ENCODE results near the gene OR52B6. TPM values are rescaled to one million over a fixed set of nuclear protein-coding genes. Genes with fewer than 3 reads are reported as not detected.
"Not testable (repeated sequence)": the region's sequence is repeated elsewhere in the genome, so short reads cannot be mapped to it uniquely, and the experiment has no call there.

Gene OR52B6
- total RNA-seq, 2 experiments from 2014 or later = not detected

DNA sequence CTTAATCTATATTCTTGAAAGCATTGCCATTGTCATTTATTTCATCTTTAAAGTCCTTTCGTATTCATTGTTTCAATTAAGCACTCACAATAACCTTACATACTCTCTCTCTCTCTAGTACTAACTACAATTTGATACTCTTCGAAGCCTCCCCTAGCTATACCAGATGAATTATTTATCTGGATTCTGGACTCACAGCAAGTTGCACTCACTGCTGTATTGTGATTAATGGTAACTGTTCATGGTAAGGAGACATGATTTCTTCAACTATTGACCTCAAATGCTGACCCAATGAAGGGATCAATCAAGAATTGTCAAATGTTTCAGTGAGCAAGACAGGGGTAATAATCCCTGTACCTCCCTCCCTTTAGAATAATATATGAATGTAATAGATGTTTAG lies 6.0 kb upstream of the OR52B6 start:
- Mint-ChIP-seq H3K9me3 (no peaks in the 10 kb centered on the region), H3K4me1 (no peaks in the 10 kb centered on the region), H3K27ac (no peak overlapping the region), H3K27me3 (peaks cover 2% of the 10 kb centered on the region), H3K4me3 (no peak overlapping the region), H3K36me3 (ENCODE audit: low read depth) (no peaks in the 10 kb centered on the region)
- POLR2A ChIA-PET = no interaction called here
- CTCF ChIA-PET = no interaction called here
- DNase-seq = no peak

- DNase-seq = no peak
- Mint-ChIP-seq H3K4me3 (no peak overlapping the region), H3K36me3 (ENCODE audit: low read depth) (no peaks in the 10 kb centered on the region), H3K27me3 (peaks cover 2% of the 10 kb centered on the region), H3K27ac (no peak overlapping the region), H3K4me1 (no peaks in the 10 kb centered on the region), H3K9me3 (no peaks in the 10 kb centered on the region)
- POLR2A ChIA-PET = no interaction called here
- CTCF ChIA-PET = no interaction called here
Observed at GRCh38 chr11:5575152-5575551, 5.5 kb upstream of the OR52B6 start.

DNA sequence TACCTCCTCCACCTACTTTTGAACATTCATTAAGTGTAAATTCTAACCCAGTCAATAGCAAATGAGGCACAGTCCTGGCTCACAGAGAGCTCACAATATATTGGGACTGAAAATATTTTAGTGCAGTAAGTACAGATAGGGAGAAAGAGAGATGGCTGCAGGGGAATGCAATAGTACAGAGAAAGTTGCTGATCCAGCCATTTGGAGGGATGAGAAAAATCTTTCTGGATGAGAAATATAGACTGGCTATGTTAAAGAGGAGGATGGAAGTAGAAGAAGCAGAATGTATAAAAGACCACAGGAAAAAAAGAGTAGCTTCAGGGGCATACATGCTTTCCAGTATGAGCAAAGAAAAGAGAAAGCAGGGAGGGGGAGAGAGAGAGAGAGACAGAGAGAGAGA lies 3.6 kb upstream of the OR52B6 start:
- CTCF ChIA-PET = no interaction called here
- POLR2A ChIA-PET = no interaction called here
- Mint-ChIP-seq H3K4me1 (no peaks in the 10 kb centered on the region), H3K27ac (no peak overlapping the region), H3K9me3 (no peaks in the 10 kb centered on the region), H3K27me3 (peaks cover 2% of the 10 kb centered on the region), H3K4me3 (no peak overlapping the region), H3K36me3 (ENCODE audit: low read depth) (no peaks in the 10 kb centered on the region)
- no peak for DNase-seq

DNA sequence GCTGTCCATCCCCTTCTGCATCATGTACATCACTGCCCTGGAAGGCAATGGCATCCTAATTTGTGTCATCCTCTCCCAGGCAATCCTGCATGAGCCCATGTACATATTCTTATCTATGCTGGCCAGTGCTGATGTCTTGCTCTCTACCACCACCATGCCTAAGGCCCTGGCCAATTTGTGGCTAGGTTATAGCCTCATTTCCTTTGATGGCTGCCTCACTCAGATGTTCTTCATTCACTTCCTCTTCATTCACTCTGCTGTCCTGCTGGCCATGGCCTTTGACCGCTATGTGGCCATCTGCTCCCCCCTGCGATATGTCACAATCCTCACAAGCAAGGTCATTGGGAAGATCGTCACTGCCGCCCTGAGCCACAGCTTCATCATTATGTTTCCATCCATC lies 337 bp downstream of the OR52B6 start:
- H3K27ac Mint-ChIP-seq = no peak overlapping the region
- no peak for DNase-seq
- H3K36me3 Mint-ChIP-seq (ENCODE audit: low read depth) = no peaks in the 10 kb centered on the region
- H3K9me3 Mint-ChIP-seq = no peaks in the 10 kb centered on the region
- no peak overlapping the region for H3K4me3 Mint-ChIP-seq
- ChIA-PET POLR2A (no interaction called here), CTCF (no interaction called here)
- H3K27me3 Mint-ChIP-seq = peaks cover 2% of the 10 kb centered on the region
- H3K4me1 Mint-ChIP-seq = no peaks in the 10 kb centered on the region

GRCh38 chr11:5584458-5584857 lies 3.8 kb downstream of the OR52B6 start:
- DNase-seq; H3K9me3 Mint-ChIP-seq; CTCF ChIA-PET; H3K36me3 Mint-ChIP-seq (ENCODE audit: low read depth); H3K27me3 Mint-ChIP-seq; H3K4me3 Mint-ChIP-seq; POLR2A ChIA-PET; H3K4me1 Mint-ChIP-seq; H3K27ac Mint-ChIP-seq: not testable (repeated sequence)

GRCh38 chr11:5589906-5590305 lies 9.2 kb downstream of the OR52B6 start:
- H3K4me1 Mint-ChIP-seq; H3K27ac Mint-ChIP-seq; POLR2A ChIA-PET; H3K9me3 Mint-ChIP-seq; DNase-seq; H3K36me3 Mint-ChIP-seq (ENCODE audit: low read depth); H3K27me3 Mint-ChIP-seq; H3K4me3 Mint-ChIP-seq: not testable (repeated sequence)
- CTCF ChIA-PET = interaction anchor here (2.1 kb wide), 1 partner anchor 10 kb away, joined by 6 read pairs; no protein-coding TSS in a partner anchor

DNA sequence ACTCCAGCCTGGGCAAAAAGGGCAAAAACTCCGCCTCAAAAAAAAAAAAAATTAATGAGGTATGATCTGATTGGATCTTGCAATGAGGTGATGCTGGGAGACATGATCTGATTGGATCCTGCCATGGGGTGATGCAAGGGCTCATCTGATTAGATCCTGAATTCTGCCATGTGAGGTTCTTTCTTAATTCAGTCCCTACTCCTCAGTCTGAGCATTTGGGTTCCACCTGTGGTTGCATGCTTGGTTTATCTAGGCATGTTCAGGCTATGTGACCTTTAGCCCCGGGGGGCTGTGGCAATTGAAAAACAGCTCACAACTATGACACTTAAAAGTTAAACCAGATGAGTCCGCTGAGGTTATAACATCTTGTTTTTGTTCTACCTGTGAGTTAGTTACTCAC lies 10.9 kb downstream of the OR52B6 start:
- ChIA-PET CTCF (interaction anchor here (0.8 kb wide), 1 partner anchor 24 kb away, joined by 3 read pairs; no protein-coding TSS in a partner anchor), POLR2A (no interaction called here)
- peaks cover 4% of the 10 kb centered on the region for H3K4me1 Mint-ChIP-seq
- no peak overlapping the region for H3K4me3 Mint-ChIP-seq
- H3K9me3 Mint-ChIP-seq = peaks cover 4% of the 10 kb centered on the region
- DNase-seq = no peak
- no peak overlapping the region for H3K27ac Mint-ChIP-seq
- H3K36me3 Mint-ChIP-seq (ENCODE audit: low read depth) = no peaks in the 10 kb centered on the region
- H3K27me3 Mint-ChIP-seq = peaks cover 1% of the 10 kb centered on the region

- POLR2A ChIA-PET = no interaction called here
- Mint-ChIP-seq H3K27me3 (peaks cover 6% of the 10 kb centered on the region), H3K9me3 (peaks cover 4% of the 10 kb centered on the region), H3K36me3 (ENCODE audit: low read depth) (no peaks in the 10 kb centered on the region), H3K4me3 (no peak overlapping the region), H3K27ac (no peak overlapping the region), H3K4me1 (peaks cover 10% of the 10 kb centered on the region)
- no peak for DNase-seq
- CTCF ChIA-PET = interaction anchor here (0.6 to 0.8 kb wide), 2 partner anchors 23 to 119 kb away, joined by 3 to 4 read pairs; no protein-coding TSS in a partner anchor
Observed at GRCh38 chr11:5592615-5593014, 11.9 kb downstream of the OR52B6 start.

DNA sequence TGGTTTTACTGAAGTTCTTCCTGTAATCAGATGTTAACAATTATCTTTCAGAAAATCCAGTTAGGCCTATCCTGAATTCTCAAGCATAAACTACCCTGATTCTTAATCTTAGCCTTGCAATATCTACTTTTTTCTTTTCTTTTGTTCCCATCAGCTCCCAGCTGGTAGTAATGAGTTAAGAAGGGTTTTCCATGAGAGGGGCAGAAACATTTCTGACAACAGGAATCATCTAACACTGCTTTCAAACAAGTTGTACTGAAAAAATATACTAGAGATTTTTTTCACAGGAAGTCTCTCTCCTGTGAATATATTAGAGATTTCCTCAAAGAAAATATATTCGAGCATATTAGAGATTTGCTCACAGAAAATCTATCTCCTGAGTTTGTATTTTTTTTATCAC lies 12.5 kb downstream of the OR52B6 start:
- peaks cover 4% of the 10 kb centered on the region for H3K9me3 Mint-ChIP-seq
- DNase-seq = no peak

DNA sequence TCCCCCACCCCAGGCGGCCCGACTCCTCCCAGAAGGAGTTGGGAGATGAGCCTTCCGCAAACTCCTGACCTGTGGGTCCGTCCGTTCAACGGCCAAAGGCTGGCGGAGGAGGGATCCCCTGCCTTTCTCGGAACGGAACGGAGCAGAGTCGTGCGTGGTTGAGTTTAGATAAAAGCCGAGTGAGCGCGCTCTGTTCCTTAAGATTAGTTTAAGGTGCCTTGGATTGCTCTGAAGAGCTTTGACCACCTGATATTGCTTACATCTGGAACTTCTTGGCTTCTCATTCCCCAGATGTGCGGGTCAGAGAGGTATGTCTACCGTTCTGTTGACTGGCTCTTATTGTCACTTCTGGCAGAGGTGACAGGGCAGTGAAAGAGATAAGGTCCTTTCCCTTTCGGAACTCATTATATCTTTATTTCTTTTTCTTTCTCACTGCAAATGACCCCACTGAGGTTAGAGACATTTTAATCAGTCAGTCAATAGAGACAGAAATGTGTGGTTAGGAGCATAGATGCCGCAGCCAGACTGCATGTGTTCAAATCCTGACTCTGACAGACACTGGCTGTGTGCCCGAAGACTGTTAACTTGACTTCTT lies 16.0 kb downstream of the OR52B6 start, which contains the start of gene TRIM6:
TRIM6 (plus strand) TSS at position 31 of the 595 bp plus-strand sequence; CDS start at position 292, 261 bp downstream.
- Mint-ChIP-seq H3K4me3 (peak within 1 kb of the TSS; percentile 69), H3K27me3 (peaks cover 15% of the 10 kb centered on the region), H3K27ac (peak within 1 kb of the TSS; percentile 9), H3K9me3 (no peaks in the 10 kb centered on the region), H3K36me3 (ENCODE audit: low read depth) (no peaks in the 10 kb centered on the region), H3K4me1 (peaks cover 10% of the 10 kb centered on the region)
- CTCF ChIA-PET = no interaction called here
- DNase-seq = peak; percentile 15
- POLR2A ChIA-PET = no interaction called here

More for the DNA sequence above, 12.5 kb downstream of the OR52B6 start:
- no peak overlapping the region for H3K27ac Mint-ChIP-seq
- no peak overlapping the region for H3K4me3 Mint-ChIP-seq
- ChIA-PET POLR2A (no interaction called here), CTCF (no interaction called here)
- no peaks in the 10 kb centered on the region for H3K36me3 Mint-ChIP-seq (ENCODE audit: low read depth)
- H3K4me1 Mint-ChIP-seq = peaks cover 10% of the 10 kb centered on the region
- peaks cover 10% of the 10 kb centered on the region for H3K27me3 Mint-ChIP-seq

- H3K27ac Mint-ChIP-seq = no peak overlapping the region
- POLR2A ChIA-PET = no interaction called here
- no peak overlapping the region for H3K4me3 Mint-ChIP-seq
Observed at GRCh38 chr11:5597953-5598352, 17.3 kb downstream of the OR52B6 start.

DNA sequence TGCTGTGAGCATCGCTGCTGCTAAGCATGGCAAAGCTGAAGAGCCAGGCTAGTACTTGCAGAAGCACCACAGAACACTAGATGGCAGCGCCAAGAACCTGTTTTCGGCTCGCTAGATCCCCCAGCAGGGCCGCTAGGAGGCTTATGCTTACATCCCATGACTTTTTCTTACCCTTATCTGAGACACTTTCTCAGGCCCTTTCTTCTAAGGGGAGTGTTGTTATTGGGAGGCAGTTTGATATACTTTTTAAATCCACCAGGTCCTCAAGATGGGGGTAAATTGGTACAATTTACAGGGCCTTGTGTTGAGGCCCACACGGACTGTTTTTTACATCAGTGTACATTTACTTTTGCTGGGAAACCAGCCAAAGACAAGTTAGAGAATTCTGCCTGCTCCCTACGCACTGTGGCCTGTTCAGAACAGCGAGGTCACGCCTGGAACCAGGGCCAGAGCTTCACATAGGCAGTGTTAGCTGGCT lies 19.7 kb downstream of the OR52B6 start:
- no peaks in the 10 kb centered on the region for H3K36me3 Mint-ChIP-seq (ENCODE audit: low read depth)
- DNase-seq = peak; percentile 72
- peaks cover 10% of the 10 kb centered on the region for H3K4me1 Mint-ChIP-seq
- ChIA-PET CTCF (interaction anchor here (0.7 to 2.4 kb wide), 3 partner anchors 10 to 34 kb away, joined by 3 to 6 read pairs (median 4); no protein-coding TSS in a partner anchor), POLR2A (interaction anchor here (0.6 kb wide), 2 partner anchors 84 to 88 kb away, joined by 3 read pairs; no protein-coding TSS in a partner anchor)
- peaks cover 15% of the 10 kb centered on the region for H3K27me3 Mint-ChIP-seq
- no peaks in the 10 kb centered on the region for H3K9me3 Mint-ChIP-seq
- no peak overlapping the region for H3K4me3 Mint-ChIP-seq
- H3K27ac Mint-ChIP-seq = no peak overlapping the region

More at GRCh38 chr11:5597953-5598352, 17.3 kb downstream of the OR52B6 start:
- no peak for DNase-seq
- CTCF ChIA-PET = interaction anchor here (0.6 kb wide), 1 partner anchor 131 kb away, joined by 3 read pairs; no protein-coding TSS in a partner anchor
- Mint-ChIP-seq H3K4me1 (peaks cover 10% of the 10 kb centered on the region), H3K27me3 (peaks cover 15% of the 10 kb centered on the region), H3K36me3 (ENCODE audit: low read depth) (no peaks in the 10 kb centered on the region), H3K9me3 (no peaks in the 10 kb centered on the region)

- H3K27ac Mint-ChIP-seq; H3K4me1 Mint-ChIP-seq; H3K4me3 Mint-ChIP-seq; DNase-seq; H3K27me3 Mint-ChIP-seq; H3K9me3 Mint-ChIP-seq; POLR2A ChIA-PET; H3K36me3 Mint-ChIP-seq (ENCODE audit: low read depth): not testable (repeated sequence)
- CTCF ChIA-PET = interaction anchor here (0.6 kb wide), 1 partner anchor 89 kb away, joined by 3 read pairs; no protein-coding TSS in a partner anchor
Observed at GRCh38 chr11:5602791-5603190, 22.1 kb downstream of the OR52B6 start.

GRCh38 chr11:5603326-5603725 lies 22.6 kb downstream of the OR52B6 start:
- Mint-ChIP-seq H3K4me3 (no peak overlapping the region), H3K9me3 (no peaks in the 10 kb centered on the region), H3K36me3 (ENCODE audit: low read depth) (no peaks in the 10 kb centered on the region), H3K27ac (no peak overlapping the region), H3K27me3 (peaks cover 3% of the 10 kb centered on the region), H3K4me1 (no peaks in the 10 kb centered on the region)
- POLR2A ChIA-PET = no interaction called here
- DNase-seq = no peak
- CTCF ChIA-PET = interaction anchor here (0.6 to 1.0 kb wide), 3 partner anchors 8 to 89 kb away, joined by 3 read pairs; no protein-coding TSS in a partner anchor

Data from activated CD4-positive, alpha-beta T cell treated with anti-CD3 and anti-CD28 coated beads, Interleukin-2, amount 10 ng/mL, durations not matched to agents 7 days and 5 days (primary cell).